A549 (cell line): ENCODE results near the gene TLR2.

Experiments used
- CBX8 ChIP-seq: fragments of 200-600 bp; sonication (generic); IDR thresholded peaks from 2 replicates; pipeline ENCODE4 v1.6.1; 2016
- CTCF ChIP-seq: fragments of >200 bp; sonication (Bioruptor Twin); formaldehyde crosslinking; IDR thresholded peaks from 3 replicates; pipeline ENCODE4 v1.5.1; 2016
- EHMT2 ChIP-seq: fragments of 200-600 bp; sonication (generic); IDR thresholded peaks from 2 replicates; pipeline ENCODE4 v1.6.1; 2016; ENCODE audit warnings: antibody characterized with exemption, low read depth, mild to moderate bottlenecking, moderate library complexity
- ESRRA ChIP-seq: fragments of 150-350 bp; IDR thresholded peaks from 2 replicates; pipeline ENCODE4 v1.6.1; 2014; ENCODE audit warnings: mild to moderate bottlenecking, low read length, borderline replicate concordance
- HOXA7 ChIP-seq: fragments of 250-450 bp; sonication (Bioruptor Pico); IDR thresholded peaks from 2 replicates; pipeline ENCODE4 v1.5.0; 2020; ENCODE audit warnings: mild to moderate bottlenecking, moderate library complexity
- PHF8 ChIP-seq: fragments of 200-600 bp; sonication (generic); IDR thresholded peaks from 2 replicates; pipeline ENCODE4 v1.6.1; 2016; ENCODE audit warnings: low read depth, mild to moderate bottlenecking, antibody characterized with exemption, moderate library complexity, borderline replicate concordance
- RAD21 ChIP-seq, 2 experiments: fragments of >200 bp in 1 of 2; sonication (Bioruptor Twin) in 1 of 2; formaldehyde crosslinking in 1 of 2; IDR thresholded peaks in 1 of 2; conservative IDR thresholded peaks in 1 of 2; 2 replicates in 1 of 2; 3 replicates in 1 of 2; pipeline ENCODE4 v1.6.1; 2012 to 2018; ENCODE audit warnings: inconsistent platforms in 1 of 2
- TF ChIP-seq, protein P1 (sequence below): IDR thresholded peaks from 2 replicates; pipeline ENCODE4 v1.6.1; 2012

DNA sequence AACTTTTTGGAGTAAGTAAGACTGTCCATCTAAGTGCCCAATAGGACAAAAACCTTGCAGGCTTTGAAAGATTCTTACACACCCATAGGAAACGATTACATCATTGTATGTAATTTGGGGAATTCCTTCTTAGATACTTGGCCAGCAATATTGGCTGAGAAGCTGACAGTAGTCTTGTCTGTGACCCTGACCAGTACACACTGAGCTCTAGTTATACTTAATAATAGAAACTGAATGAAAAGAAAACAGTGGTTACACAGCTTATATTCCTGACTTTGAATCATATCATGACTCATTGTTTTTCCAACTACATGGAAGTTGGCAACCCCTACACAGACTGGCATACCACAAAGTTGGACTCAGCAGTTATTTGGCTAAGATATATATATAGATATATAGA lies 7.1 kb upstream of the TLR2 start:
- TF ChIP-seq EHMT2 (no peak), CTCF (no peak), ESRRA (no peak), RAD21 (conservative IDR thresholded peaks at IDR 0.05 in 1 of 2, IDR thresholded peaks at IDR 0.05 in 1 of 2) (no peak), HOXA7 (no peak), CBX8 (no peak), PHF8 (no peak)
- TF ChIP-seq, protein P1, sequence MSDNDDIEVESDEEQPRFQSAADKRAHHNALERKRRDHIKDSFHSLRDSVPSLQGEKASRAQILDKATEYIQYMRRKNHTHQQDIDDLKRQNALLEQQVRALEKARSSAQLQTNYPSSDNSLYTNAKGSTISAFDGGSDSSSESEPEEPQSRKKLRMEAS = no peak
